PC-9 (cell line): ENCODE measurements around the gene SDCCAG8. TPM values are rescaled to one million over a fixed set of nuclear protein-coding genes. Genes with fewer than 3 reads are reported as not detected.

Source experiments
- BruUV-seq: library from RNA; stranded (reverse); fragments of 400-500 nt; replicated peaks from 2 replicates; lab custom pipeline; 2021; lab: Mats Ljungman, UMichigan
- CTCF ChIA-PET: fragments of 300-600 bp; sonication (Branson Sonifier 250); formaldehyde crosslinking; loops from one replicate; lab custom pipeline; 2022; ENCODE audit warnings: antibody characterized with exemption; lab: Charles Lee
- POLR2A ChIA-PET: fragments of 300-600 bp; sonication (Branson Sonifier 250); formaldehyde crosslinking; loops from one replicate; lab custom pipeline; 2022; ENCODE audit warnings: antibody characterized with exemption; ENCODE audit not compliant: unreplicated experiment; lab: Charles Lee
- DNase-seq, 2 experiments: peaks; one replicate each; pipeline versions ENCODE4 v3.0.0 to v3.0.0-alpha.2; 2015 to 2022; ENCODE audit warnings: mixed read lengths in 1 of 2
- H2AFZ ChIP-seq: fragments of 200-600 bp; sonication (generic); 2 replicates; pipeline ENCODE4 v1.8.1; 2017; ENCODE audit warnings: antibody characterized with exemption
- H3F3A ChIP-seq: fragments of 200-600 bp; sonication (generic); 2 replicates; pipeline ENCODE4 v1.8.1; 2017; ENCODE audit warnings: antibody characterized with exemption, mild to moderate bottlenecking, low read depth; ENCODE audit not compliant: insufficient read depth
- H3K27ac ChIP-seq: fragments of 200-600 bp; sonication (generic); 2 replicates; pipeline ENCODE4 v1.6.1; 2016; ENCODE audit warnings: mixed run types
- H3K27me3 ChIP-seq: fragments of 200-600 bp; sonication (generic); 2 replicates; pipeline ENCODE4 v1.6.1; 2016; ENCODE audit warnings: low read depth, mixed run types; ENCODE audit not compliant: insufficient read depth
- H3K36me3 ChIP-seq: fragments of 200-600 bp; sonication (generic); 2 replicates; pipeline ENCODE4 v1.6.1; 2016; ENCODE audit warnings: low read depth, mixed run types
- H3K4me1 ChIP-seq: fragments of 200-600 bp; sonication (generic); replicated peaks from 2 replicates; pipeline ENCODE4 v1.6.1; 2016; ENCODE audit warnings: mixed run types; ENCODE audit not compliant: insufficient read depth
- H3K4me2 ChIP-seq: fragments of 200-600 bp; sonication (generic); 2 replicates; pipeline ENCODE4 v1.6.1; 2017; ENCODE audit warnings: mixed run types
- H3K4me3 ChIP-seq: fragments of 200-600 bp; sonication (generic); 2 replicates; pipeline ENCODE4 v1.6.1; 2016; ENCODE audit warnings: mixed run types
- H3K79me2 ChIP-seq: fragments of 200-600 bp; sonication (generic); 2 replicates; pipeline ENCODE4 v1.6.1; 2017; ENCODE audit warnings: low read depth, mixed run types
- H3K9me2 ChIP-seq: fragments of 200-600 bp; sonication (generic); 2 replicates; pipeline ENCODE4 v1.8.1; 2017; ENCODE audit warnings: mild to moderate bottlenecking; ENCODE audit not compliant: insufficient read depth
- H3K9me3 ChIP-seq: fragments of 200-600 bp; sonication (generic); 2 replicates; pipeline ENCODE4 v1.8.1; 2016; ENCODE audit warnings: low read depth; ENCODE audit not compliant: insufficient read depth
- H4K20me1 ChIP-seq: fragments of 200-600 bp; sonication (generic); 2 replicates; pipeline ENCODE4 v1.8.1; 2017; ENCODE audit not compliant: insufficient read depth
- EZH2 ChIP-seq: fragments of 200-600 bp; sonication (generic); IDR thresholded peaks from 2 replicates; pipeline ENCODE4 v1.8.0; 2017; ENCODE audit warnings: antibody characterized with exemption, low read depth
- intact Hi-C: fragments of 100-400 bp; cut with micrococcal nuclease; formaldehyde crosslinking; loops from one replicate; pipeline ENCODE4 v1.10.0; 2022; ENCODE audit not compliant: unreplicated experiment
- total RNA-seq: library from RNA; stranded (reverse); gene quantifications from 2 replicates; pipeline ENCODE4 v1.2.3, GENCODE V29; 2021
- TF ChIP-seq, protein P1 (sequence below): fragments of 200-600 bp; sonication (generic); conservative IDR thresholded peaks from 2 replicates; pipeline ENCODE4 v1.6.1; 2017; ENCODE audit warnings: mixed run types, antibody characterized with exemption, mild to moderate bottlenecking, moderate library complexity

SDCCAG8 gene
- total RNA-seq, 1 experiment from 2014 or later: 22.7 TPM

- TF ChIP-seq EZH2: no peak
- TF ChIP-seq, protein P1, sequence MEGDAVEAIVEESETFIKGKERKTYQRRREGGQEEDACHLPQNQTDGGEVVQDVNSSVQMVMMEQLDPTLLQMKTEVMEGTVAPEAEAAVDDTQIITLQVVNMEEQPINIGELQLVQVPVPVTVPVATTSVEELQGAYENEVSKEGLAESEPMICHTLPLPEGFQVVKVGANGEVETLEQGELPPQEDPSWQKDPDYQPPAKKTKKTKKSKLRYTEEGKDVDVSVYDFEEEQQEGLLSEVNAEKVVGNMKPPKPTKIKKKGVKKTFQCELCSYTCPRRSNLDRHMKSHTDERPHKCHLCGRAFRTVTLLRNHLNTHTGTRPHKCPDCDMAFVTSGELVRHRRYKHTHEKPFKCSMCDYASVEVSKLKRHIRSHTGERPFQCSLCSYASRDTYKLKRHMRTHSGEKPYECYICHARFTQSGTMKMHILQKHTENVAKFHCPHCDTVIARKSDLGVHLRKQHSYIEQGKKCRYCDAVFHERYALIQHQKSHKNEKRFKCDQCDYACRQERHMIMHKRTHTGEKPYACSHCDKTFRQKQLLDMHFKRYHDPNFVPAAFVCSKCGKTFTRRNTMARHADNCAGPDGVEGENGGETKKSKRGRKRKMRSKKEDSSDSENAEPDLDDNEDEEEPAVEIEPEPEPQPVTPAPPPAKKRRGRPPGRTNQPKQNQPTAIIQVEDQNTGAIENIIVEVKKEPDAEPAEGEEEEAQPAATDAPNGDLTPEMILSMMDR: no peak
- Histone ChIP-seq H3K9me3 (no peaks in the 10 kb centered on the region), H4K20me1 (no peaks in the 10 kb centered on the region), H3K4me1 (no peaks in the 10 kb centered on the region), H3K36me3 (no peaks in the 10 kb centered on the region), H3K79me2 (no peaks in the 10 kb centered on the region), H3K4me3 (no peak overlapping the region), H3F3A (no peaks in the 10 kb centered on the region), H3K4me2 (no peak overlapping the region), H3K27me3 (no peaks in the 10 kb centered on the region), H3K9me2 (no peaks in the 10 kb centered on the region), H3K27ac (no peak overlapping the region), H2AFZ (no peak overlapping the region)
- no TSS peak for BruUV-seq
- ChIA-PET POLR2A (no interaction called here), CTCF (no interaction called here)
- no peak for DNase-seq
- intact Hi-C loops: no loop called here
Observed at GRCh38 chr1:243441601-243442000, 185.8 kb downstream of the SDCCAG8 start.

GRCh38 chr1:243443557-243443956 lies 187.7 kb downstream of the SDCCAG8 start:
- Histone ChIP-seq H3K79me2 (no peaks in the 10 kb centered on the region), H3F3A (no peaks in the 10 kb centered on the region), H3K27me3 (no peaks in the 10 kb centered on the region), H3K9me3 (no peaks in the 10 kb centered on the region), H3K9me2 (no peaks in the 10 kb centered on the region), H3K36me3 (no peaks in the 10 kb centered on the region), H3K4me1 (no peaks in the 10 kb centered on the region), H2AFZ (no peak overlapping the region), H3K4me3 (no peak overlapping the region), H3K4me2 (no peak overlapping the region), H3K27ac (no peak overlapping the region), H4K20me1 (no peaks in the 10 kb centered on the region)
- ChIA-PET POLR2A (no interaction called here), CTCF (no interaction called here)
- no peak for DNase-seq
- BruUV-seq: no TSS peak
- intact Hi-C loops: no loop called here
- no peak for TF ChIP-seq EZH2
- TF ChIP-seq, protein P1: no peak

DNA sequence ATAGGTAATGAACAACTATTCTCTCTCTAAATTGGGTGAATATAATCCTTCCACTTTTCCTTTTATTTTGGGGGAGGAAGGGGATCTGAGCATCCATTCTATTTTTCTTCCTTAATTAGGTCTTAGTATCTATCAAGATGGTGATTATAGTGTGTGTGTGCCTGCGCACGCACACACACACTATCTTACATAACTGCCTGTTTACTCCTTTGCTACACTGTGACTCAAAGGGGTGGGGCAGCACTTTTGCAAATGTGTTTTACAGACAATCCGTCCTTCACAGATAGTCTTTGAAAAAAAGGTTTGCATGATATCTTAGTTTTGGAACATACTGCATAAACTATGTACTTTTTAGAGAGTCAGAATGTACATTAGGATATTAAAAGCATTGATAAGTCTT lies 191.5 kb downstream of the SDCCAG8 start:
- Histone ChIP-seq H3K9me3 (no peaks in the 10 kb centered on the region), H4K20me1 (no peaks in the 10 kb centered on the region), H3K27ac (no peak overlapping the region), H3K4me2 (no peak overlapping the region), H3K4me3 (no peak overlapping the region), H2AFZ (no peak overlapping the region), H3K9me2 (no peaks in the 10 kb centered on the region), H3K4me1 (no peaks in the 10 kb centered on the region), H3K27me3 (no peaks in the 10 kb centered on the region), H3K36me3 (no peaks in the 10 kb centered on the region), H3F3A (no peaks in the 10 kb centered on the region), H3K79me2 (no peaks in the 10 kb centered on the region)
- TF ChIP-seq, protein P1: no peak
- TF ChIP-seq EZH2: no peak
- POLR2A ChIA-PET: no interaction called here
- intact Hi-C loops: no loop called here
- DNase-seq: no peak
- CTCF ChIA-PET: no interaction called here
- no TSS peak for BruUV-seq
